Neural cell (in vitro differentiated cells): ENCODE data around the gene CYP4F8.

ENCODE experiments used
- CTCF ChIP-seq: fragments of 450-650 bp; IDR thresholded peaks from 2 replicates; pipeline ENCODE4 v1.5.1; 2014; ENCODE audit warnings: antibody characterized with exemption, mild to moderate bottlenecking, moderate library complexity; ENCODE audit not compliant: poor library complexity, severe bottlenecking
- EZH2 ChIP-seq: fragments of 200-600, 300-800 bp; shearing (Covaris generic), sonication (generic); IDR thresholded peaks from 2 replicates; pipeline ENCODE4 v1.6.1; 2014; ENCODE audit warnings: antibody characterized with exemption, low read length, borderline replicate concordance, mild to moderate bottlenecking; ENCODE audit not compliant: insufficient read depth, poor library complexity, severe bottlenecking
- MXI1 ChIP-seq: fragments of 450-650 bp; conservative IDR thresholded peaks from 2 replicates; pipeline ENCODE4 v1.6.1; 2014; ENCODE audit warnings: antibody characterized with exemption, mild to moderate bottlenecking; ENCODE audit not compliant: poor library complexity, severe bottlenecking
- POLR2AphosphoS5 ChIP-seq: IDR thresholded peaks from 2 replicates; pipeline ENCODE4 v1.6.1; 2012
- SMC3 ChIP-seq: fragments of 450-650 bp; conservative IDR thresholded peaks from 2 replicates; pipeline ENCODE4 v1.6.1; 2014; ENCODE audit warnings: antibody characterized with exemption, mild to moderate bottlenecking, moderate library complexity; ENCODE audit not compliant: poor library complexity
- TAF1 ChIP-seq: IDR thresholded peaks from 2 replicates; pipeline ENCODE4 v1.6.1; 2012; ENCODE audit warnings: low read depth

DNA sequence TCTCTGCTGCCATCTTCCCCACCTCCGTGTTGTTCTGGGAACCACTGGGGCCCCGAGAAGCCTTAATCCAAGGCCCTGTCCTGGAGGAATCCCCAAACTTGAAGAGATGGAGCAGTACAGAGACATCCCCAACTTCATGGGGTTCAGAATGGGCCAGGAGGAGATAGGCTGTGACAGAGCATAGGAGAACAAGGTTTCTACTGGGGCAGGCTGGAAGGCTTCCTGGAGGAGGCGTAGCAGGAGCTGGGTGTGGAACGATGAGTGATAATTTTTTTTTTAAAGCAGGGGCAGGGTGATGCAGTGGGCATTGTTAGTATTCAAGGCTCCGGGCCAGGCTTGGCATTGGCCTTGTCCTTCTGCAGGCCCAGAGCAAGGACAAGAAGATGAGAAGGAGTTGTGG lies 3.3 kb downstream of the CYP4F8 start:
- TF ChIP-seq EZH2 (no peak), CTCF (no peak), POLR2AphosphoS5 (no peak), SMC3 (no peak), TAF1 (no peak), MXI1 (no peak)
